GM18867 (cell line): Measurements from ENCODE around the gene TAX1BP1.

Experiments
- ATAC-seq: cut with Tn5 transposase; IDR thresholded peaks from one replicate; pipeline ENCODE4 v1.9.1; 2021; ENCODE audit warnings: mild to moderate bottlenecking, moderate library complexity; ENCODE audit not compliant: unreplicated experiment

TAX1BP1 gene

GRCh38 chr7:27739909-27740448 is at the start of gene TAX1BP1:
TAX1BP1 (plus strand) TSS chr7:27740162; CDS start chr7:27748525, 8,363 bp downstream.
- peak; percentile 94 for ATAC-seq

GRCh38 chr7:27690649-27691048 is 49.3 kb upstream of the TAX1BP1 start:
- ATAC-seq, result no peak

- ATAC-seq, result no peak
These were observed 46.2 kb upstream of the TAX1BP1 start for GRCh38 chr7:27693794-27694193.

- ATAC-seq, result no peak
These were observed 44.9 kb upstream of the TAX1BP1 start for GRCh38 chr7:27695096-27695495.

GRCh38 chr7:27697861-27698430 is 42.0 kb upstream of the TAX1BP1 start:
- peak; percentile 91 for ATAC-seq

DNA sequence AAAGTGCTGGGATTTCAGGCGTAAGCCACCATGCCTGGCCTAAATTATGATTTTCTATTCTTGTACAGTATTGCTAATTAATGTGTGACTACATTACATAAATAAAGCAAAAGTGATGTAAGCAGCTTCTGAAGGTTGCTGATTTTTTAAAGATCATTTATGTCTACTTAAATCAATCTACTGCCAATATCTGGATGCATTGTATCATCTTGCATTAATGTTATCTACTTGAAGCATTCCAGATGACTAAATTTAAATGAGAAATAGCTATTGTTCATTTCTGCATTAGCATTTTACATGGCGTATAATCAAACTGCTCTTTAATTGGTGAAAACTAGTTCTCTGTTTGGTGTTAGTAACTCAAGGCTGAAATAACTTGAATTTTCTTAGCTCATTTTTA is 40.2 kb upstream of the TAX1BP1 start:
- no peak for ATAC-seq

DNA sequence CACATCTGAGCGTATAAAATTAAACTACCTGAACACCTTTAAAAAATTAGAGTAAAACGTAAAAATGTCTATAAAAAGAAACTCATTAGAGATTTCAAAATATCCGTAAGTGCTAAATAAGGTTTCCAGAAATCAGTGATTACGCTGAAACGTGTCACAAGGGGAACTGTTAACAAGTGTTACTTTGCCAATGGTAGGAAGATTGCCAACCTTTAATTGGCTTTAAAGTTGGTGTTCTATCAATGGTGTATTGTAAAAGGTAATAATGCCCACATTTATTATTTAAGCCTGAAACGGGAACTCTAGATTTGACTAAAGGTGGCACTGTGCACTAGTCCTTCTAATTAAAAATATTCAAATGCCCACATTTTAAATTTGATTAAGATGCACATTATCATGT is 39.5 kb upstream of the TAX1BP1 start:
- ATAC-seq, result no peak

GRCh38 chr7:27703181-27703580 is 36.8 kb upstream of the TAX1BP1 start:
- no peak for ATAC-seq

GRCh38 chr7:27704422-27705199 is 35.4 kb upstream of the TAX1BP1 start:
- no peak for ATAC-seq

DNA sequence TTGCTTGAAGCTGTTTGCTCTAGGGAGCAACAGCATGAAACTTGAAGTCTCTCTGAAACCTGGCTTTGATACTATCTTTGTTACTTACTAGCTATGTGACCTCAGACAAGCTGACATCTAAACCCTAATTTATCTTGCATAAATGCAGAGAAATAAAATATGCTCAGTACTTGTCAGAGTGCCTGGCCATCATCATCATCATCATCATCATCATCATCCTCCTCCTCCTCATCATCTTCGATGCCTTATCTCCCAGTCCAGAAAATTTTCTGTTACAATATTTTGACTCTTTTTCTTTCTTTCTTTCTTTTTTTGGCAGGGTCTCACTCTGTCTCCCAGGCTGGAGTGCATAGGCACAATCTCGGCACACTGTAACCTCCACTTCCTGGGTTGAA is 34.8 kb upstream of the TAX1BP1 start:
- no peak for ATAC-seq

- ATAC-seq, result no peak
These were observed 31.5 kb upstream of the TAX1BP1 start for GRCh38 chr7:27708485-27708884.

DNA sequence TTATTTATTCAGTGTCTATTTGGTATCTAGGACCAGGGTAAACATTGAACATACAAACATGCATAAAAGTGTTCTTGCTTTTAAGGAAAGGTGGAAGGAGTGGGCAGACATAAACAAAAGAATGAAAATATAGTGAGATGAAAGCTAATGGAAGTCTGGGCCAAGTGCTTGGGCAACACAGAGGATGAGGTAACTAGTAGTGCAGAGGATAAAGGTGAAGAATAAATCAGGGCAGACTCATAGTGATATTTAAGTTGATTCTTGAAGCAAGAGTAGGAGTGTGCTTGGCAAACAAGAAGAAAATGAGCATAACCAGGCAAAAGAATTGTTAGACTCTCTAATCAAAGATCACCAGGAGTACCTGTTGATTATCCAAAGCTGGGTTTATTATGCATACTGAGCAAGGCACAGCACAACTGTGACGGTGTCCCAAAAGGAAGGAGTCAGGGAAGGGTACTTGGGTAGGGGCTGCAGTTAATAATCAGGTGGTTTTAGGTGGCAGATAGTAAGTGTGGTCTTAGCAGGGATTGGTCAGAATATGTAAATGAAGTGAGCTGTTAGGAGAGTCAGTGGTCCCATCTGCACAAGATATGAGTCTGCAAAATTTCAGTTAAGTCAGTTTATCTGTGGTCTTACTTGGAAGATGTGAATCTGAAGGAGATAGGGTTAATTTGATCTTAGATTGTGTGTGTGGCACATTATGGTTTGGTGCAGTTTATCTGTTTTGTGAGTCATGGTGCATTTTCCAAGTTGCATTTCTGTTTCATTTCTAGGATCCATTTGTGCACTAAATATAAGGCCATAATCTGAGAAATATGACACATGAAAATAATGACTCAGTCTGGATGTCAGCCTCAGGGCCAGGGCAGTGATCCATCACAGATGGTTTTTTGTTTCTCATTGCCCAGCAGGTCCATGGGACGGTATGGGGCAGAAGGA is 30.6 kb upstream of the TAX1BP1 start:
- ATAC-seq, result no peak

DNA sequence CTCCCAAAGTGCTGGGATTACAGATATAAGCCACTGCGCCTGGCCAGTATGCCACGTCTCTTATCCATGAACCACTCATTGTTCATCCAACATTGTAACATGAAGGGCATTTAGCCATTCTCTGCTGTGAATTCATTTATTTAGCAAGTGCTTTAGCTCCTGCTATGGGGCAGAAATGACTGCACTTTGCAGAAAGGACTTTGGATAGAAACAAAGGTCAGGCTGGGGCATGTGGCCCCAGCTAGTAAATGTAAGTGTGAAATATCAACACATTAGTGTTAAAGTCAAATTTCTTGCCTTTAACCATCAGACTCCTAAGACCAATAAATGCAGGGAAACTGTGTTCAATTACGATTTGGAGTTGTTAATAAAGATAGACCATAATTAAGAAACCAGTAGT is 27.7 kb upstream of the TAX1BP1 start:
- ATAC-seq, result no peak

GRCh38 chr7:27714831-27715444 is 25.0 kb upstream of the TAX1BP1 start:
- ATAC-seq, result no peak

GRCh38 chr7:27723085-27723484 is 16.9 kb upstream of the TAX1BP1 start:
- ATAC-seq, result no peak

DNA sequence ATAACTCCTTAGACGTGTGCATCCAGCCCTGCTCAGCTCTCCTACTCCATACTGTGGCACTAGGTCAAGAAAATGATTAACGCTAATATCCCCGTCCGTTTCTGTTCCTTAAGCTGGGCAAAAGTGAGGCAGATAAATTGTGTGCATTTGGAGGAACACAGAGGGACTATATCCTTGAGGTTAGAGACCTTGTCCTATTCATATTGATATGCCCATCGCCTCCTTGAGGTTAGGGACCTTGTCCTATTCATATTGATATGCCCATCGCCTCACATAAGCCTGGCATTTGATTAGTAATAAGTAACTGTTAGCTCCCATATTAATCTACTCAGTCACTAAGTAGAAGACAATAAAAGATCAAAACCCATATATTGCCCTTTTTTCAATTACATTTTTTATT is 12.9 kb upstream of the TAX1BP1 start:
- ATAC-seq, result no peak

DNA sequence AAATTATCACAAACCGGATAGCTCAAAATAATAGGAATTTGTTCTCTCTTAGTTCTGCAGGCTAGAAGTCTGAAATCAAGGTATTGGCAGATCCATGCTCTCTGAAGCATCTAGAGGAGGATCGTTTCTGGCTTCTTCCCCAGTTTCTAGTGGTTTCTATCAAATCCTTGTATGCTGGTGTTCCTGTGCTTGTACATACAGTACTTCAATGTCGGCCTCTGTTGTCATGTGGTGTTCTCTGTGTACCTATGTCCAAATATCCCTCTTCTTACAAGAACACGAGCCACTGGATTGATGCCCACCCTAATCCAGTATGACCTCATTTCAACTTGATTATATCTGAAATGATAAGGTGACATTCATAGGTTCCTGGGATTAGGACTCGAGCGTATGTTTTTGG is 9.8 kb upstream of the TAX1BP1 start:
- ATAC-seq, result no peak

- no peak for ATAC-seq
These were observed 5.4 kb upstream of the TAX1BP1 start for GRCh38 chr7:27734583-27734982.

DNA sequence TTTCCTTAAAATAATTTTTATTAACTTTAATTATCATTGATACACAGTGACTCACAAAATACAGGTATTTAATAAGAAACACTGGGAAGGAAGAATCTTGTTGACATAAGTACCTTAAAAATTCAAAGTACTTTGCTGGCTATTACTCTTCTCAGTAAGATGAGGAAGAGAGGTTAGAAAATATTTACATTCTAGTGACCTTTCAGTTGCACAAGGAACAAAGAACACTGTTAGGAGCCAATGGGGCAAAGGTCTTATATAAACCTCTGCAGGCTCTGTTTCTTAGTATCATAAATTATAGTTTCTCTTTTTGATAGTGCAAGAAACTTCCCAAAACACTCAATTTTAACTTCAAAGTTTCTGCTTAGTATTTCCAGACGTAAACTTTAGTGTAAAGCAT is 4.8 kb upstream of the TAX1BP1 start:
- ATAC-seq, result no peak

DNA sequence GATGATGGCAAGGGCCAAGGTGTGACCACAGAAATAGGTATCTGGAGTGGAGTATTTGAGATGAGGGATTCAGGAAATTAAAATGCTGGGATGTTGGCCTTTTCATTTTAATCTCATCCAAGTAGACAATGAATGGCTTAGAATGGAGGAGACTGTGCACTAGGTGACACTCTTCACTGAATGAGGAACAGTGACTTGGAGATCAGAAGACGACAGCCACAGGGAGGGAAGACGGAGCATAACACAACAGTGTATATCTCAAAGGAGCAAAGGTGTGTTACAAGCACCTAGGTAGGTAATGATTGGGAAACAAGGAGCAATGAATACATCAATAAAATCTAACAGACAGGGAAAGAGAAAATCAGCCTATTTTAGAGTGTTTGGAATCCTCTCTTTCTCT is 4.1 kb upstream of the TAX1BP1 start:
- no peak for ATAC-seq

GRCh38 chr7:27737178-27737577 is 2.8 kb upstream of the TAX1BP1 start:
- ATAC-seq, result no peak
